Fibroblast of pulmonary artery (primary cell): ENCODE measurements around the gene GPR149.

Experiments
- DNase-seq: peaks from one replicate; pipeline ENCODE4 v3.0.0-alpha.2; 2010; ENCODE audit warnings: low read depth
- H3K4me3 ChIP-seq: replicated peaks from 2 replicates; pipeline ENCODE4 v1.5.1; 2011; ENCODE audit warnings: low read depth, mild to moderate bottlenecking, control low read depth, low read length, moderate library complexity
- CTCF ChIP-seq: IDR thresholded peaks from 2 replicates; pipeline ENCODE4 v1.5.1; 2011; ENCODE audit warnings: mild to moderate bottlenecking, control low read depth, low read length, inconsistent platforms; ENCODE audit errors: missing control alignments

GPR149 gene

DNA sequence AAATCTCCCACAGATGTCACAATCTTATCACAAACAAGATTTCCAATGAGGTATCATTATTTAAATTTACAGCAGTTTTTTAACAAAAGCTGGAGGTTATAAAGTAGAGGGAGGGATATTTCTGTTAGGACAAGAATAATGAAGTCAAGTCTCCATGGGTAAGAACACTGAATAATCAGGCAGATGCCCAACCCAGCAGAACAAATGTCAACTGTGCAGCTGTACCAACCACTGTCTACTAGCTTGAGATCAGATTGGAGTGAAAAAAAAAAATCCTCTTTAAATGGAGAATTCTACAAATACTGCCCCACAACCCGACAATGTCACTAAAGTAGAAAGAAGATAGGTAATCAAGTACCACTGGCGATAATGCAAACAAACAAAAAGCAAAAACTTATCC, 136.0 kb downstream of the GPR149 start:
- DNase-seq: no peak
- TF ChIP-seq CTCF: no peak
- H3K4me3 ChIP-seq: no peak overlapping the region

DNA sequence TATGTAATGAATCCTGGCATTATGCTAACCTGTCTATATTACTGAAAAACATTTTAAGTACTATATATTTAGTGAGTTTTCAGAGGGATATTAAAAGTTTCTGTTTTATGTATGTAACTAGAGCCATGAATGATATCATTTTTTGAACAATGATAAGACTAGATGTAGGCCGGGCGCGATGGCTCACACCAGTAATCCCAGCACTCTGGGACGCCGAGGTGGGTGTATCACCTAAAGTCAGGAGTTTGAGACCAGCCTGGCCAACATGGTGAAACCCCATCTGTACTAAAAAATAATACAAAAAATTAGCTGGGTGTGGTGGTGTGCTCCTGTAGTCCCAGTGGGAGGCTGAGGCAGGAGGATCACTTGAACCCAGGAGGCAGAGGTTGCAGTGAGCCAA, 139.8 kb downstream of the GPR149 start:
- no peak for TF ChIP-seq CTCF
- H3K4me3 ChIP-seq: no peak overlapping the region
- DNase-seq: no peak
